AG20443 (cell line): ENCODE results near the gene CEP170B.
"Not testable (repeated sequence)": the region's sequence is repeated elsewhere in the genome, so short reads cannot be mapped to it uniquely, and the experiment has no call there.

Experiments
- DNase-seq: peaks from one replicate; pipeline ENCODE4 v3.0.0; 2012; ENCODE audit warnings: low spot score, mixed read lengths

Gene CEP170B

GRCh38 chr14:104891664-104892530 lies 26.8 kb downstream of the CEP170B start:
- DNase-seq = no peak

- no peak for DNase-seq
Measured at GRCh38 chr14:104892531-104893434, 27.7 kb downstream of the CEP170B start.

DNA sequence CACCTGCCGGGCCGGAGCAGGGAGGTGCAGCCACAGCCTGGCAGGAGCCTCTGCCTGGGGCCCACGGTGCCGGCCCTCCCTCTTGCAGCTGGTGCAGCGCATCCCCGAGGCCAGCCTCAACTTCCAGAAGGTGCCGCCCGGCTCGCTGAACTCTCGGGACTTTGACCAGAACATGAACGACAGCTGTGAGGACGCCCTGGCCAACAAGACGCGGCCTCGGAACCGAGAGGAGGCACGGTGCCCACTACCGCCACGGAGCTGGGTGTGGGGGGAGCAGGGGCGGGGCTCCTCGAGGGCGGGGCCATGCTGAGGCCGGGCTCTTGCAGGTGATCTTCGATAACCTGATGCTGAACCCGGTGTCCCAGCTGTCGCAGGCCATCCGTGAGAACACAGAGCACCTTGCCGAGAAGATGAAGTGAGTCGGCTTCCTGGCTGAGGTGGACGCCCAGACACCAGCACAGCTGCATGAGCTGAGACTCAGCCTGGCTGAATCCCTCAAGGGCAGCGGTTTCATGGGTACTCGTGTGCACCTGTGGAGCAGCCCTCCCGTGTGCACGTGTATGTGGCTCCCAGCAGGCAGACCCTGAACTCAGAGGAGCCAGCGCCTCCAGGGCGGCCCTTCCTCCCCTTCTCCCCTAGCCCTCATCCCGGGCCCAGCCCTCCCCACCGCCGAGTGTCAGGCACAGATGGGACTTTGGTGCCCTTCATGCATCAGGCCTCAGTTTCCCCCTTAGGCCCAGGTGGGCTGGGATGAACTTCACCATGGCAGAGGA lies 28.6 kb downstream of the CEP170B start:
- DNase-seq = no peak

GRCh38 chr14:104894331-104895206 lies 29.5 kb downstream of the CEP170B start:
- DNase-seq = no peak

DNA sequence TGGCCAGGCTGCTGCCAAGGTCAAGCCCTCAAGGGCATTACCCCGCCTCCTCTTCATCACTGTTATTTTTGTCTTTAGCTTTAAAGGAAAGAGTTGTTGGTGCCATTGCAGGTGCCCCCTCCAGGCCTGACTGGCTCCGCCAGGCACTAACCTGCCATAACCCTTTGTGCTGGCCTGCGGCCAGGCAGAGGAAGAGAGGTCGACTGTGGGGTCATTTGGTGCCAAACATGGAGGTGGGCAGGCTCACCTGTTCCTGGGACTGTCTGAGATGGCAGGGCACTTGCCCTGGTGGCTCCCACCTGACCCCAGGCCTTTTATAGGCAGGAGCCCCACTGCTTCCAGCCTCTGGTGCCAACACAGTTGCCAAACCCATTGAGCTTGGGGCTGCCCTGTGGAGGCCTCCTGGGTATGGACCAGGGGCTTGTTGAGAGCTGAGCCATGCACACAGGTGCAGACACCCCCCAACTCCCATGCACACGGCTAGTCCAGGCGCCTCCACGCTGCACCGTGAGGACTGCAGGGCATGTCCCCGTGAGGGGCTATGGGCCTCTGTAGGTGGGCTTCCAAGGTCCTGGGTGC lies 30.2 kb downstream of the CEP170B start:
- DNase-seq = no peak

DNA sequence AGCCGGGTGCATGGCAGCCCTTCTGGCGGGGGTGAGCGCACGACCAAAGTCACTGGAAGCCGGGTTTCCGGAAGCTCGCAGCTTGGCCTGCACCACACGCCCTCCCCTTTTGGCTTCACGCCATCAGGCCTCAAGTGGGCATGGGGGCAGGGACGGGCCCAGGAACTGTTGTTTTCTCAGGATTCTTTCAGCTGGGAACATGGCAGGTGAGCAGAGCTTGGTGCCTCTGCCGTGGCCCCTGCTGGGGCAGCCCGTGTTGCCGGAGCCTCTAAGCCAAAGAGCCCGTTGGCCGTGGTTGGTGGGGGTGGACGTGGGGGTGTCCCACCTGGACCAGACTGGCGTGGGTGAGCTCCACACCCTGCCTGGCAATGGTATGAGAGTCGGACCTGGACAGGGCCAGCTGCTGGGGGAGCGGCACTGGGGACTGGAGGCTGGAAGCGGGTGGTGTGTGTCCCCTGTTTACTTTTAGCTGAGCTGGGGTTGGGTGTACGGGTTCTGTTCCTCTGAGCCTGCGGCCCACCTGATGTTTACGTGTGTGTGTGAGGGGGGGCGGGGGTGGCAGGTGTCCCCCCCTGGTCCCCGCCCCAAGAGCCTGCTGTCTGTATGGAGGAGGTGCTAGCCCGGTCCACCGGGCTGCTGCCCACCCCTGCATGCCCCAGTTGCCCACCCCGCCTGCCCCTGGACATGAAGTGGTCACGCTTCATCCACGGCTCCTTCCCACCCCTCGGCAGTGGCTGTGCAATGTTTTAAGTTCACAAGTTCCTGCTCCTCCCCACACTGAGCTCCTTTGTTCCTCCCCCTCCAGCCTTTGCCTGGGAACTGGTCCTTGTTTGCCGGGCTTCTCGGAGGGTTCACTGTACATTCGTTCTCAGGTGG lies 31.0 kb downstream of the CEP170B start:
- DNase-seq = no peak

GRCh38 chr14:104897330-104898194 lies 32.5 kb downstream of the CEP170B start:
- no peak for DNase-seq

GRCh38 chr14:104898195-104898558 lies 33.1 kb downstream of the CEP170B start:
- no peak for DNase-seq

DNA sequence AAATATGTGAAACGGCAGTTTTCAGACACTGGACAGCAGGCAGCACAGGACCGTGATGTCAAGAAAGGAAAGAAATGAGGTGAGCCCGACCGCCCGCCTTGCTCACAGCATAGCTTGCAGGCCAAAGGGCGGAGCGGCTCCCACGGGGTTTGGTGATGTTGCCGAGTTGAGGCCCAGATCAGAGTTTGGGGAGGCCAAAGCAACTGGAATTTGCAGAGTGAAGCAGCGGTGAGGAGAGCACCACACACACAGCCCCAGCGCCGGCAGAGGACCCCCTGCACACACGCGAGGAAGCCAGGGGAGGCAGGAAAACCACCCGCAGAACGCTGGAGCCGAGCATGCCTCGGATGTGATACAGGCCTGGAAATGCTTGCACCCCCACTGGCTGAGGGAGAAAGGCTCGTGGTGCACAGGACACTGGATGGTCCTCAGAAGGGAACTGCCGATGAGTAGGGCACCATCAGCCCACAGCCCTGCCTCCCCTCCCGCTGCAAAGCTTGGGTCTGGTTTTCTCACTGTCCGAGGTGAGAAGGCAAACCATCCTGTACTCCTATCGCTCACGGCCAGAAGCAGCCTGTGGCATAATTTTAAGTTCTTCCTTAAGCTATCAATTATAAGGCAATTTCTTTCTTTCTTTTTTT lies 33.9 kb downstream of the CEP170B start:
- DNase-seq = no peak

DNA sequence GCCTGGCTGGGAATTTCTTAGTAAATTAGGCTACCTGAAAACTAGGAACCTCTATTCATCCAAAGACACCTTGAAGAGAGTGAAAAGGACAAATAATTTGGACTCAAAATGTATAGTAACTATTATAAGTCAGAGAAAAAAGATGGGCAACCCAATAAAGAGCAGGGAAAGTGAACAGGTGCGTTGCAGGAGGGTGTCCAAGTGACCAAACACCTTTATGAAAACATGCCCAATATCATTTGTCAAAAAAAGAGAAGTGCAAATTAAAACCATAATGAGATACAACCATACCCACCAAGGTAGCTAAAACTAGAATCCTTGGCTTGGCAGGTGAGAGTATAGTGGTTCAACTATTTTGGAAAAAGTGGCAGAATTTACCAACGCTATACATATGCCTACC lies 34.7 kb downstream of the CEP170B start:
- DNase-seq = no peak

DNA sequence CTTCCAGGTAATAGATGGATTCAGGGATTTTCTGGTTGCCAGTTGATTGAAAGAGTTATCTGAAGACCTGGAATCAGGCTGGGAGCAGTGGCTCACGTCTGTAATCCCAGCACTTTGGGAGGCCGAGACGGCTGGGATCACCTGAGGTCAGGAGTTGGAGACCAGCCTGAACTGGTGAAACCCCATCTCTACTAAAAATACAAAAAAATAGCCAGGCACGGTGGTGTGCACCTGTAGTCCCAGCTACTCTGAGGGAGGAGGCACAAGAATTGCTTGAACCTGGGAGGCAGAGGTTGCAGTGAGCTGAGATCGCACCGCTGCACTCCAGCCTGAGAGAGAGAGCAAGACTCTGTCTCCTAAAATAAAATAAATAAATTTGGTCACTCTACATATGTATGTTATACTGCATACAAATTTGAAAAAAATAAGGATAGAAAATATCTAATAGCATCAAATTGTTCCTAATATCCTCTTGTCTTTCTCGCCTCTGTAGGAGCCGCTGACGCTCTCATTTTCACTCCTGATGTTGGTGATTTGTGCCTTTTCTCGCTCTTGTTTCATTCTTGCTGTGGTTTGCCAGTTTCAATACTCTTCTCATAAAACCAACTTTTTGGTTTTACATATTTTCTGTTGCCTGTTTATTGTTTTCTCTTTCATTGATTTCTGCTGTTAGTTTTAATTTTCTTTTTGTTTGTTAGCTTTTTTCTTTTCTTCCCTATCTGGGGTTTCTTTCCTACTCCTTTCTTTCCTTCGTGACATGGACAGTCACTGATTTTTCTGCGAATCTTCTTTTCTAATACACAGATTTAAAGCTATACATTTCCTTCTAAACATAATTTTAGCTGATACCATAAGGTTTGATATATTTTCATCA lies 35.8 kb downstream of the CEP170B start:
- DNase-seq = no peak

GRCh38 chr14:104903990-104904389 lies 38.9 kb downstream of the CEP170B start:
- no peak for DNase-seq

- not testable (repeated sequence) for DNase-seq
Measured at GRCh38 chr14:104904650-104905578, 39.8 kb downstream of the CEP170B start.

- not testable (repeated sequence) for DNase-seq
Measured at GRCh38 chr14:104905579-104905933, 40.5 kb downstream of the CEP170B start.

DNA sequence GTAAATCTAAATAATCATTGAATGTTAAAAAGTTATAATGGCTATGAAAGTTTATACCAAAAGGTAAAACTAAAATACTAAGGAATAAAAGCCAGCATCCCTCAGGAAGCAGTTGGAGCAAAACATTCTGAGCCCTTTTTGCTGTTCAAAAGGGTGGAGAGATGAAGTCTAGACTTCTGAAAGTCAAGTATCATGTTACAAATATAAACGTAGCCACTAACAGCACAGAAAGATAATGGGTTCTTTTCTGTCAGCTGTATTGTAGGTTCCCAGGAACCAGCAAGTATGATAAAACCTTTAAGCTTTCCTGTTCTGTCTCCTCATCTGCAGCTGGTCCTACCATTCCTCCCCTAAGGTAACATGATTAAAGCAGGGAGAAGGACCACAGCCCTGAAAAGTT lies 43.2 kb downstream of the CEP170B start:
- no peak for DNase-seq

GRCh38 chr14:104912053-104912452 lies 47.0 kb downstream of the CEP170B start:
- DNase-seq = no peak
